Spleen (tissue), 7 donors: ENCODE measurements around the gene SLC29A2.

Source experiments
- CTCF ChIP-seq, 11 experiments: fragments of 200-600 bp in 7 of 11; fragments of 450-650 bp in 4 of 11; sonication (generic) in 4 of 11; IDR thresholded peaks in 8 of 11; conservative IDR thresholded peaks in 3 of 11; 1 replicate in 7 of 11; 2 replicates in 4 of 11; pipeline versions ENCODE4 v1.4.0 to v1.8.0; 2016 to 2021; ENCODE audit warnings: antibody characterized with exemption in 11 of 11, inconsistent platforms in 4 of 11, mild to moderate bottlenecking in 1 of 11
- POLR2A ChIP-seq, 3 donors: fragments of 450-650 bp; IDR thresholded peaks; one replicate each; pipeline ENCODE4 v1.5.1; 2017; ENCODE audit warnings: antibody characterized with exemption in 3 of 3, mild to moderate bottlenecking in 1 of 3
- donor health status: DM: no; HTN: no; CAD: no; lungs with moderate emphysema.
- donor health status: DM: no; HTN: no; CAD: no.
- donor health status: DM: no; HTN: no; CAD: no.

DNA sequence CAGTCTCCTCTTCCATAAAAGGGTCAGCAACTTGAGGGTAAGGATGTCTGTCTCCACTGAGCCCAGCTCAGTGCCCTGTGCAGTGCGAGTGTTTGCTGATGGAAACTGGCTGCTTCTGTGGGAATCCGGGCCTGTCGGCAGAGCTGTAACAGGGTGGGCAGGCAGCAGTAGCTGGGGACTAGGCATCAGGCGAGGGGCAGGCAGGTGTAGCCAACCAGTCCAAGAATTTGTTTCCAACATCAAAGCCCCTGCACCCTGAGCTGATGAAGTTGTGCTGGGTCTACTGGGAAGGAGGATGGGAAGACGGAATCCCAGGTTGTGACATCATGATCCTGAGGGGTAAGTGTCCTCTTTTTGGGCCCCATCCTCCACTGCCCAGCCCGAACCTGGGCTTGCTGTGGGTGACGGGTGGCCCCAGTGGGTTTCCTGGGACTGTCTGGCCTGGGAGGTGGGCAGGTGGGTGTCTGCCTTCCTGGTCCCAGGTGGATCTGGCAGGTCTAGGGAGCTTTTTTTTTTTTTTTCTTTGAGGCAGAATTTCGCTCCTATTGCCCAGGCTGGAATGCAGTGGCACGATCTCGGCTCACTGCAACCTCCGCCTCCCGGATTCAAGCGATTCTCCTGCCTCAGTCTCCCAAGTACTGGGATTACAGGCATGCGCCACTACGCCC lies 11.0 kb downstream of the SLC29A2 start:
- TF ChIP-seq CTCF (IDR thresholded peaks at IDR 0.05 in 8 of 11, conservative IDR thresholded peaks at IDR 0.05 in 3 of 11), result no peak
- TF ChIP-seq POLR2A (IDR thresholded peaks at IDR 0.05), result no peak
